Activated CD8-positive, alpha-beta T cell treated with anti-CD3 and anti-CD28 coated beads for 36 hours (primary cell): ENCODE results near the gene SLC4A4. TPM values are rescaled to one million over a fixed set of nuclear protein-coding genes. Genes with fewer than 3 reads are reported as not detected.

Source experiments
- ATAC-seq: fragments of 200-7000 bp; cut with Tn5 transposase; one replicate; pipeline ENCODE4 v1.10.0; 2021; ENCODE audit warnings: mild to moderate bottlenecking, moderate library complexity
- CTCF ChIA-PET: fragments of 350-600 bp; sonication (Branson Sonifier 250); formaldehyde crosslinking; loops from one replicate; lab custom pipeline; 2021; ENCODE audit warnings: antibody characterized with exemption; lab: Charles Lee
- POLR2A ChIA-PET: fragments of 350-600 bp; sonication (Branson Sonifier 250); formaldehyde crosslinking; loops from one replicate; lab custom pipeline; 2021; ENCODE audit warnings: antibody characterized with exemption; lab: Charles Lee
- DNase-seq: peaks from one replicate; pipeline ENCODE4 v3.0.0-alpha.2; 2020
- H3K27ac Mint-ChIP-seq: one replicate; pipeline ENCODE4 v1.8.0; 2021; ENCODE audit warnings: mild to moderate bottlenecking, mixed read lengths
- H3K27me3 Mint-ChIP-seq: one replicate; pipeline ENCODE4 v1.8.0; 2021; ENCODE audit warnings: mixed read lengths
- H3K36me3 Mint-ChIP-seq: one replicate; pipeline ENCODE4 v1.8.0; 2021; ENCODE audit warnings: low read depth, mixed read lengths
- H3K4me1 Mint-ChIP-seq: one replicate; pipeline ENCODE4 v1.8.0; 2021; ENCODE audit warnings: low read depth, mixed read lengths
- H3K4me3 Mint-ChIP-seq: one replicate; pipeline ENCODE4 v1.8.0; 2021; ENCODE audit warnings: mild to moderate bottlenecking, moderate library complexity, mixed read lengths
- H3K9me3 Mint-ChIP-seq: one replicate; pipeline ENCODE4 v1.8.0; 2021; ENCODE audit warnings: mixed read lengths
- CTCF ChIP-seq: fragments of 200-600 bp; IDR thresholded peaks from one replicate; pipeline ENCODE4 v1.8.0; 2022; ENCODE audit warnings: antibody characterized with exemption, mild to moderate bottlenecking
- intact Hi-C: fragments of 100-400 bp; cut with micrococcal nuclease; formaldehyde crosslinking; loops from one replicate; pipeline ENCODE4 v1.10.0; 2022
- total RNA-seq, 2 experiments: library from RNA; stranded (reverse); gene quantifications; one replicate each; pipeline ENCODE4 v1.2.3, GENCODE V29; 2021

Gene SLC4A4
- total RNA-seq, 2 experiments from 2014 or later = 0.59 to 0.81 TPM

DNA sequence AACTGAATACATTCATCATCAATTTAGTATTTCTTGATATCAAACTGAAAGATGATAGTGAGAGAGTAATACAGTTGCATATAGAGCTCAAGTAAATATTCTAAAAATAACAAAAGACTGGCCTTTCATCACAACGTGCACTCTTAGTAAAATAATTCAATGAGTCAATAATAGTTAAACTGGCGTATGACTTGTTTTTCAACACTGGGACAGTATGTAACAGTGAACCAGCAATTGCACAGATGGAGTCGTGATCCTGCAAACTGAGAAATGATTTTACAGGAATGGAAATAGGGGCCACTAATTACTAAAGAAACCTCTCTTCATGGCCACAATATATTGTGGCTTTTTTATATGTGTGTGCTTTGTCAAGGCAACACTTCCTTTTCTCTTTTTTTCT lies 137.4 kb downstream of the SLC4A4 start:
- Mint-ChIP-seq H3K27ac (no peak overlapping the region), H3K9me3 (no peaks in the 10 kb centered on the region), H3K4me1 (no peaks in the 10 kb centered on the region), H3K4me3 (no peak overlapping the region), H3K36me3 (no peaks in the 10 kb centered on the region), H3K27me3 (no peaks in the 10 kb centered on the region)
- POLR2A ChIA-PET = no interaction called here
- CTCF ChIA-PET = no interaction called here
- intact Hi-C loops = no loop called here
- no peak for DNase-seq
- no peak for TF ChIP-seq CTCF
- no peak for ATAC-seq

DNA sequence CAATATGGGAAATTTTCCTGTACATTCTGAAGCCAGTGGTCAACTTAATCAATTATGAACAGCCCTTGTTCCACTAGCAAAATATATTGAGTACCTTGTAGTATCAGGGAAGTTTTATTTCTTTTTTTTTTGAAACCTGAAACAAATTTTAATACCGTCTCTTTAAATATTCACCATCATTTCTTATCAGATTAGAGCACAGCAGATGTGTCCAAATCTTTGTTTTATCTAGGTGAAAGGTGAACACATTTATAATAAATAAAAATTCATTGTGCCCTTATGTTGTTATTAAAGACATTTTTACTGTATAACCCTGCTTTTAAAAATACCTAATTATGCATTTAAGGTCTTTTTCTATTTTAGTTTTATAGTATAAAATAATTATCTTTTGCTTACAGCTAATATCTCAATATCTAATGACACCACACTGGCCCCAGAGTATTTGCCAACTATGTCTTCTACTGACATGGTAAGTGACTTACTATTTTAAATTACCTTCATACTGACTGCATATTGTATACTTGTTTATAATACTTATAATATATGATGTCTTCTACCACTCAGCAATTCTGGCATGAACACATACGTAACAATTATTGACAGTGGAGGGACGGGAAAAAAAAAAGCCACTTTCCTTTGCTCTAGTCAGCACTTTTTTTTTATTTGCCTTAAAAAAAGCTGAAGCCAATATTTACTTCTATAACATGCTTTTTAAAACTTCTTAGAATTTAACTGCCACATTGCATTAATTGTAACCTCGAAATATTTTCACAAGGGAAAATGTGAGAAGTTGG lies 147.9 kb downstream of the SLC4A4 start:
- ChIA-PET CTCF (interaction anchor here (1.1 kb wide), 1 partner anchor 10 kb away, joined by 3 read pairs; no protein-coding TSS in a partner anchor), POLR2A (no interaction called here)
- Mint-ChIP-seq H3K36me3 (no peaks in the 10 kb centered on the region), H3K27ac (no peak overlapping the region), H3K27me3 (peaks cover 1% of the 10 kb centered on the region), H3K4me1 (no peaks in the 10 kb centered on the region), H3K9me3 (no peaks in the 10 kb centered on the region), H3K4me3 (no peak overlapping the region)
- ATAC-seq = no peak
- no peak for DNase-seq
- TF ChIP-seq CTCF = no peak
- intact Hi-C loops = no loop called here

DNA sequence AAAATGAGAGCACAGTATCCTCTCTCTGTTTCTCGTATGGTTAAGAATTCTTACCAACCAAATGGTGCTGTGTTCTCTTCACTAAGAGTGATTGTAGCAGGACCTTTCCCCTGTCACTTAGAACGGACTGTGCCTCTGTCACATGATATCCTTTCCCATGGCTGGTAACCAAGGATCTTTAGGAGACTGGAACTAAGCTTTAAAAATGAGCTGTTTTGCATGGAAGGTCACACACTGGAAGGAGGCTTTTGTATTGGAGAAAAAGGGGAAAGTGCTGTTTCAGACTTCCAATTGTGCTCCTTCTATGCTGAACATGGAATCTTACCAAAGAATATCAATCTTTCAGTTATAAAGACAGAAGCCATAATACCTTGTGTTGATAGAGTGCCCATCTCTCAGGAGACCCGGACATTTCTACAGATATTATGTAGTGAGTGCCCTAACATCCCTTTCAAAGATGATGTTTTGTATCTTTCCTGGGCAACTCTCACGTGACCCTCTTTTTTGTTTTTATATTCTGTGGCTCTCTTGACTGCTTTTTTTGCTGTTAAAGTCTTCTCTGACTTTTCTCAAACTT lies 148.6 kb downstream of the SLC4A4 start:
- H3K27ac Mint-ChIP-seq = no peak overlapping the region
- H3K9me3 Mint-ChIP-seq = no peaks in the 10 kb centered on the region
- ChIA-PET POLR2A (no interaction called here), CTCF (no interaction called here)
- no peak for TF ChIP-seq CTCF
- ATAC-seq (no peak), DNase-seq (no peak)
- H3K4me1 Mint-ChIP-seq = no peaks in the 10 kb centered on the region
- intact Hi-C loops = no loop called here
- H3K36me3 Mint-ChIP-seq = no peaks in the 10 kb centered on the region
- H3K27me3 Mint-ChIP-seq = peaks cover 1% of the 10 kb centered on the region
- no peak overlapping the region for H3K4me3 Mint-ChIP-seq

GRCh38 chr4:71494539-71494938 lies 155.7 kb downstream of the SLC4A4 start:
- DNase-seq (no peak), ATAC-seq (no peak)
- H3K27me3 Mint-ChIP-seq = no peaks in the 10 kb centered on the region
- ChIA-PET CTCF (no interaction called here), POLR2A (no interaction called here)
- H3K4me1 Mint-ChIP-seq = no peaks in the 10 kb centered on the region
- H3K9me3 Mint-ChIP-seq = no peaks in the 10 kb centered on the region
- no peaks in the 10 kb centered on the region for H3K36me3 Mint-ChIP-seq
- H3K4me3 Mint-ChIP-seq = no peak overlapping the region
- H3K27ac Mint-ChIP-seq = no peak overlapping the region
- no peak for TF ChIP-seq CTCF
- intact Hi-C loops = no loop called here

DNA sequence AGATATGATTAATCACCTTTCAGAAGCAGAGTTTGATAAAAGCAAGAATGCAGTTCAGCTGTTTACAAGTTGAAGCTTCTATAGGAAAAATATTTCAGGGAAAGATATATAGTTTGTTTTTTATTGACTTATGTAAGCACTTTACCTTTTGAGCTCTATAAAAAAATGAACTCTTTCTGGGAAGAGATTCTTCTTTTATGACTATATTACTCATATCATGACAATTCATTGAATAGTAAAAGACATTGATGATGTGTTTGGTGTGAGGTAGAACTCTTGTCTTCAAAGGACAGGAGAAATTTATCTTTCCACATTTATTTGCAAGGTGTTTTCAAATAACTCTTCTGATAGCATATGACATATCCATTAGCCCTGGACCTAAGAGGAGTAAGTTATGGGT lies 156.6 kb downstream of the SLC4A4 start:
- no peaks in the 10 kb centered on the region for H3K4me1 Mint-ChIP-seq
- H3K4me3 Mint-ChIP-seq = no peak overlapping the region
- H3K9me3 Mint-ChIP-seq = no peaks in the 10 kb centered on the region
- ATAC-seq (no peak), DNase-seq (no peak)
- no peaks in the 10 kb centered on the region for H3K36me3 Mint-ChIP-seq
- intact Hi-C loops = no loop called here
- H3K27me3 Mint-ChIP-seq = no peaks in the 10 kb centered on the region
- H3K27ac Mint-ChIP-seq = no peak overlapping the region
- TF ChIP-seq CTCF = no peak
- CTCF ChIA-PET = no interaction called here
- POLR2A ChIA-PET = no interaction called here
